ENCODE data around the gene ATRNL1. TPM values are rescaled to one million over a fixed set of nuclear protein-coding genes. Genes with fewer than 3 reads are reported as not detected.
A peak's percentile ranks its signal among the peaks of the same experiment; 100 is the strongest.

ATRNL1 gene
- total and polyA plus RNA-seq, 2 of the 8 experiments (the other 6 are each of a cell fraction or from before 2014, with no cell fraction given): 5.1 to 17.6 TPM

DNA sequence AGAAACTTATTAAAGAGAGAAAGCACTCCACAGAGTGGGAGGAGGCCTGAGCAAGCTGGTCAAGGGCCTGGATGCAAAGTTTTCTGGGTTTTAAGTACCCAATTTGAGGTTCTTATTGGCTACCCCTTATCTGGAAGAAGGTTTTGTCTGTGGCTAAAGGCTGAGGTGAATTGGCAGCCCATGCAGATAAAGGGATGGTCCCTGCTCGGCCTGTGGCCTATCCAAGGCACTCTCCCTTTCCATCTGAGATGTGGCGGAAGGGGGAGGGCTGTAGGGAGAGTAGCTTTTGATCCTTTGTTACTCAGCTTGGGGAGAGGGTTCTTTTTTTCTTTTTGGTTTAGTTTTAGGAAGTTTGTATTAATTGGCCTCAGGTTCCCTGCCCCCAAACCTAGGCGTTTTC is 465.1 kb downstream of the ATRNL1 start:
- CTCF ChIA-PET (ENCODE audit: partially characterized antibody): interaction anchor here (0.7 to 1.1 kb wide), 3 partner anchors 12 to 522 kb away, joined by 3 to 4 read pairs (median 3); no protein-coding TSS in a partner anchor
- Histone ChIP-seq H2BK120ac (replicated peaks; ENCODE audit: low read depth, low read length) (no peak overlapping the region), H2BK12ac (ENCODE audit: low read depth, low read length) (no peak overlapping the region), H4K91ac (replicated peaks; ENCODE audit: insufficient read length, low read length) (no peak overlapping the region), H3K4me1 (replicated peaks in 1 of 4; ENCODE audit: control insufficient read depth in 3 of 4, insufficient read depth in 4 of 4, low read length in 3 of 4) (peaks cover 0 to 2% (median 0%) of the 10 kb centered on the region in 4 experiments; a peak in 1 of 7 replicates), H4K20me1 (replicated peaks in 1 of 2; ENCODE audit: control insufficient read depth in 1 of 2, insufficient read depth in 2 of 2, low read length in 2 of 2) (no peaks in the 10 kb centered on the region), H3K4me2 (ENCODE audit: insufficient read depth in 1 of 2, low read depth in 2 of 2, low read length in 2 of 2) (no peak overlapping the region), H4K5ac (ENCODE audit: insufficient read length, low read depth, low read length) (no peak overlapping the region), H2BK15ac (ENCODE audit: low read length) (no peak overlapping the region), H3K18ac (ENCODE audit: extremely low read depth, low read length) (no peak overlapping the region), H2AK5ac (ENCODE audit: low read depth, low read length) (no peak overlapping the region), H3K9ac (replicated peaks in 1 of 4; ENCODE audit: extremely low read depth in 1 of 4, low read depth in 3 of 4, low read length in 3 of 4) (no peak overlapping the region), H4K8ac (ENCODE audit: extremely low read depth, insufficient read depth, low read length) (no peak overlapping the region), H3K4me3 (ENCODE audit: extremely low read depth in 1 of 4, insufficient read depth in 2 of 4, low read depth in 3 of 4, low read length in 4 of 4) (no peak overlapping the region; a peak in 1 of 8 replicates), H3K56ac (replicated peaks; ENCODE audit: insufficient read length, low read depth, low read length) (no peak overlapping the region), H3K79me1 (ENCODE audit: low read depth, low read length) (no peaks in the 10 kb centered on the region), H2BK5ac (ENCODE audit: low read depth, low read length) (no peak overlapping the region), H3K9me3 (ENCODE audit: insufficient read depth in 2 of 2, low read depth in 1 of 2, low read length in 1 of 2) (no peaks in the 10 kb centered on the region), H3K79me2 (ENCODE audit: control insufficient read depth in 1 of 2, insufficient read depth in 2 of 2, low read length in 2 of 2) (no peaks in the 10 kb centered on the region), H3K27me3 (replicated peaks in 1 of 4; ENCODE audit: control insufficient read depth in 3 of 4, extremely low read depth in 1 of 4, insufficient read depth in 3 of 4, low read length in 3 of 4) (no peaks in the 10 kb centered on the region), H3K27ac (ENCODE audit: low read depth, low read length) (no peak overlapping the region), H2BK20ac (ENCODE audit: low read length) (no peak overlapping the region), H3K4ac (replicated peaks; ENCODE audit: insufficient read length, low read depth, low read length) (no peak overlapping the region), H2AFZ (ENCODE audit: low read length) (peak overlapping the region; percentile 90; the same call in 1 of the 2 replicates), H3K14ac (ENCODE audit: insufficient read length) (no peak overlapping the region), H3K36me3 (ENCODE audit: control insufficient read depth in 2 of 4, insufficient read depth in 4 of 4, low read length in 3 of 4) (no peaks in the 10 kb centered on the region), H3K23me2 (ENCODE audit: low read depth, low read length) (no peaks in the 10 kb centered on the region), H3K23ac (ENCODE audit: insufficient read length) (no peak overlapping the region)
- FAIRE-seq (no peak), DNase-seq (ENCODE audit: low read depth in 1 of 2, low spot score in 2 of 2) (no peak)
- WGBS, 2 experiments (ENCODE audit: extremely low coverage in 1 of 2, insufficient coverage in 1 of 2, insufficient read length in 1 of 2, insufficient replicate concordance in 2 of 2, low coverage in 1 of 2, low lambda C conversion rate in 2 of 2, missing lambda C conversion rate in 1 of 2): 67% methylated on average over 3 of the region's 3 CpGs; no CpG with 5 or more reads in 1 of the 2 experiments
- POLR2A ChIA-PET (ENCODE audit: partially characterized antibody): no interaction called here
- no peak for TF ChIP-seq KDM5A (IDR thresholded peaks at IDR 0.05; ENCODE audit: low read length)
- TF ChIP-seq, protein P1, sequence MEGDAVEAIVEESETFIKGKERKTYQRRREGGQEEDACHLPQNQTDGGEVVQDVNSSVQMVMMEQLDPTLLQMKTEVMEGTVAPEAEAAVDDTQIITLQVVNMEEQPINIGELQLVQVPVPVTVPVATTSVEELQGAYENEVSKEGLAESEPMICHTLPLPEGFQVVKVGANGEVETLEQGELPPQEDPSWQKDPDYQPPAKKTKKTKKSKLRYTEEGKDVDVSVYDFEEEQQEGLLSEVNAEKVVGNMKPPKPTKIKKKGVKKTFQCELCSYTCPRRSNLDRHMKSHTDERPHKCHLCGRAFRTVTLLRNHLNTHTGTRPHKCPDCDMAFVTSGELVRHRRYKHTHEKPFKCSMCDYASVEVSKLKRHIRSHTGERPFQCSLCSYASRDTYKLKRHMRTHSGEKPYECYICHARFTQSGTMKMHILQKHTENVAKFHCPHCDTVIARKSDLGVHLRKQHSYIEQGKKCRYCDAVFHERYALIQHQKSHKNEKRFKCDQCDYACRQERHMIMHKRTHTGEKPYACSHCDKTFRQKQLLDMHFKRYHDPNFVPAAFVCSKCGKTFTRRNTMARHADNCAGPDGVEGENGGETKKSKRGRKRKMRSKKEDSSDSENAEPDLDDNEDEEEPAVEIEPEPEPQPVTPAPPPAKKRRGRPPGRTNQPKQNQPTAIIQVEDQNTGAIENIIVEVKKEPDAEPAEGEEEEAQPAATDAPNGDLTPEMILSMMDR (IDR thresholded peaks at IDR 0.05; ENCODE audit: control extremely low read depth in 1 of 3, insufficient read depth in 1 of 3, low read depth in 1 of 3, low read length in 3 of 3): no peak
- TF ChIP-seq GTF2F1 (IDR thresholded peaks at IDR 0.05; ENCODE audit: borderline replicate concordance, low read depth, low read length): no peak
- no peak for TF ChIP-seq RFX5 (IDR thresholded peaks at IDR 0.05; ENCODE audit: borderline replicate concordance, low read depth, low read length)
- no peak for TF ChIP-seq YY1 (IDR thresholded peaks at IDR 0.05; ENCODE audit: low read depth, low read length)
- TF ChIP-seq FOSL1 (IDR thresholded peaks at IDR 0.05; ENCODE audit: insufficient read depth, low read depth, low read length): no peak

Data from H1 (cell line).